IPS-18c (cell line): ENCODE measurements around the gene PRMT7.

Experiments used
- H3K4me3 ChIP-seq: 2 replicates; pipeline ENCODE4 v1.7.0; 2013; ENCODE audit warnings: low read depth, mild to moderate bottlenecking, low read length, moderate library complexity; ENCODE audit not compliant: insufficient read depth
- H3K9me3 ChIP-seq: one replicate; pipeline ENCODE4 v1.6.1; 2013; ENCODE audit warnings: mild to moderate bottlenecking, low read length, moderate library complexity; ENCODE audit not compliant: control insufficient read depth, insufficient read depth

Gene PRMT7

DNA sequence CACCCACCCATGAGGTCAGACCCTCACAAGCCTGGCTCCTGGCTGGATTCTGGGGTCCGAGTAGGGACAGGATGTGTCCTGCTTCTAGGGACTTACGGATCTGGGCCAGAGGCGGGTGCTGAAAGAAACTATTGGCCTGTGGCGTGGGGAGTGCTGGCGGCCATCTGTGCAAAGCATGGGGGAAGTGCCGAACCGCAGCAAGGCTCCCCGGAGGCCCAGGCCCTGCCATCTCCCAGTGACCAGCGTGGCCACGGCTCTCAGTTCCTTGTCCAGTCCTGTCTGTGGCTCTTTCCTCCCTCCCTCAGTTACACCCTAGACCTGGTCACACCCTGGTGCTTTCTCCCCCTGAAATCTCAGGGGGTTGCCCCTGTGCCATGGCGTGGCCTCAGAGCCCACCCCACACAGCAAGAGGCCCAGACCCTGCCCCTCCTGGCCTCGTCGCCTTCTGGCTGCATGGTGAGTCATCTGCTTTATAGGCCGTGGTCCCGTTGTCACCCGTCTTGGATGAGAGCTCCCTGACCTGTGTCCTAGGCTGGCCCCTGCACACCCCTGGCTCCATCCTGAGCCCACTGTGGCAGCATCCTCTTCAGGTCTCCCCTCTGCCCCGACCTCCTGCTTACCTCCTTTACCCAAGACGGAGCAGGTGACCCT is 54.5 kb downstream of the PRMT7 start:
- Histone ChIP-seq H3K9me3 (no peaks in the 10 kb centered on the region), H3K4me3 (no peak overlapping the region)

GRCh38 chr16:68366062-68366461 is 55.2 kb downstream of the PRMT7 start:
- Histone ChIP-seq H3K9me3 (no peaks in the 10 kb centered on the region), H3K4me3 (no peak overlapping the region)

- Histone ChIP-seq H3K9me3 (no peaks in the 10 kb centered on the region), H3K4me3 (no peak overlapping the region)
Observed at GRCh38 chr16:68367030-68367429, 56.2 kb downstream of the PRMT7 start.

DNA sequence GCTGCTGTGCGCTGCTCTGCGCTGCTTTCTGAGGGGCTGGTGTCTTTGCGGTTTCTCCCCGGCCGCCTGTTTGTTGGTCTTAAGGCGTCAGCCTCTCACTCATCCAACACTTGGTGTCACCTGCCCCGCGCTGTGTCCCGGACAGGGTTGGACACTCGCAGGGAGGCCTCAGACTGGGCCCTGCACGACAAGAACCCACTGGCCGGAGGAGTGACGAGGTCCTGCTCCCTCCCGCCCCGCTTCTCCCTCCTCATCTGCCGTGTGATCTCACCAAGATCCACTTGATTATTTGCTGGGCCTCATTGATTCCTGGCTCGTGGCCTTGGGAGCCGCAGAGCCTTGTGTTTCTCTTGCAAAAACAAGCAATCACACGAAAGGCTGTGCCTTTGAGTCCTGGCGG is 56.6 kb downstream of the PRMT7 start:
- Histone ChIP-seq H3K4me3 (no peak overlapping the region), H3K9me3 (no peaks in the 10 kb centered on the region)

DNA sequence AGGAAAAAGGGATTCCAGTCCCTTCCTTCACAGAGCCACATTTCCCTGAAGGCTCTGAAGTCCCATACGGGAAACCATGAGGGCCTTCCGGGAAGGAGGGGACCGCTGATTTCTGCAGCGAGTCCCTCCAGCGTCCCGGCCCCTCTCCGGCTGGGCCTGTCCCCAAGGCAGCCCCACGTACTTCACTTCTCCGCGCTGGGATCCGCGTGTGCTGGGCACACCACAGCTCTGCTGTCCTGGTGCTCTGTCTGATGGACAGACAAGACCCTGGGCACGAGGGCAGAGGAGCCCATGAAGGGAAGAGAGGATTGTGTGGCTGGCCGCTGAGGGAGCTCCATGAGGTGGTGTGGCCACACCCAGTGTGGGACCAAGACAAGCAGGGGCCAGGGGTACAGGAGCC is 57.1 kb downstream of the PRMT7 start:
- Histone ChIP-seq H3K9me3 (no peaks in the 10 kb centered on the region), H3K4me3 (no peak overlapping the region)

DNA sequence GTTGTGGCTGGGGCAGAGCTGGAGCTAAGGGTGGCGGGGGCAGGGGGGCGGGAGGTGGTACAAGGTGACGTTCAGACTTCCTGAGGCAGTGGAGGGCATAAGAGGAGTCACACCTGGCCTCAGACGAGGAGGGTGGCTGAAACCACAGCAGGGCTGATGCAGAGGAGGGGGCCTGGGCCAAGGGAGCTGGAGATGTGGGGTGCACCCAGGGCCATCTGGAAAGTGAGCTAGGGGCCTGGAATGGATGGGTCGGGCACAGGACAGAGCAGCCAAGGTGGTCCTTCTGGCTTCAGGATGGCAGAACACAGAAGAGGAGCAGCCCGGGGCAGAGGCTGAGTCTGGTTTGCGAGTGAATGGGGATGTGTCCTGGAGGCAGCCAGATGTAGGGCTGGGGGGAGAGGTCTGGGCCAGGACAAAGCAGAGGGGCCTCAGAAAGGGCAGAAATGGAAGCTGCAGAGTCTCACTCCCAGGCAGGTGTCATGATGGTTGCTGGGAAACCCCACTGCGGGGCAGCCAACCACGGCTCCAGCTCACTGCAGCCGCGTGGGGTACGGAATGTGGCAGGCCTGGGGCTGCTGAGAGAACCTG is 57.6 kb downstream of the PRMT7 start:
- Histone ChIP-seq H3K9me3 (no peaks in the 10 kb centered on the region), H3K4me3 (no peak overlapping the region)

DNA sequence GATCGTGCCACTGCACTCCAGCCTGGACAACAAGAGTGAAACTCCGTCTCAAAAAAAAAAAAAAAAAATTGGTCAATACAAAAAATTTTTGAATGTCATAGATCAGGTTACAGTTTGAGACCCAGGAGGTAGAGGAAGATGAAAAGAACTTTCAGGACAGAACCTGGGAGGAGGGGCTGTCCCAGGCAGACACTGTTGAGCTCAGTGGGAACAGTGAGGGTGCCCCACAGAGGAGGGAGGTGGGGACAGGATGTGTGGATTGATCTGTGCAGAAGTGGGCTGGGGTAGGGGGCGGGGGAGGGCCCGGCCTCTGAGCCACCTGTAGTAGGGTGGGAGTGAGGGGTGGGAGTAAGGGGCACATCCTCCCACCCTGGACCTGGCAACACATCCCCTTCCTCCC is 58.3 kb downstream of the PRMT7 start:
- no peaks in the 10 kb centered on the region for H3K9me3 ChIP-seq

GRCh38 chr16:68369697-68370580 is 59.1 kb downstream of the PRMT7 start:
- no peaks in the 10 kb centered on the region for H3K9me3 ChIP-seq
- H3K4me3 ChIP-seq = no peak overlapping the region

More for the DNA sequence above, 58.3 kb downstream of the PRMT7 start:
- H3K4me3 ChIP-seq = no peak overlapping the region

DNA sequence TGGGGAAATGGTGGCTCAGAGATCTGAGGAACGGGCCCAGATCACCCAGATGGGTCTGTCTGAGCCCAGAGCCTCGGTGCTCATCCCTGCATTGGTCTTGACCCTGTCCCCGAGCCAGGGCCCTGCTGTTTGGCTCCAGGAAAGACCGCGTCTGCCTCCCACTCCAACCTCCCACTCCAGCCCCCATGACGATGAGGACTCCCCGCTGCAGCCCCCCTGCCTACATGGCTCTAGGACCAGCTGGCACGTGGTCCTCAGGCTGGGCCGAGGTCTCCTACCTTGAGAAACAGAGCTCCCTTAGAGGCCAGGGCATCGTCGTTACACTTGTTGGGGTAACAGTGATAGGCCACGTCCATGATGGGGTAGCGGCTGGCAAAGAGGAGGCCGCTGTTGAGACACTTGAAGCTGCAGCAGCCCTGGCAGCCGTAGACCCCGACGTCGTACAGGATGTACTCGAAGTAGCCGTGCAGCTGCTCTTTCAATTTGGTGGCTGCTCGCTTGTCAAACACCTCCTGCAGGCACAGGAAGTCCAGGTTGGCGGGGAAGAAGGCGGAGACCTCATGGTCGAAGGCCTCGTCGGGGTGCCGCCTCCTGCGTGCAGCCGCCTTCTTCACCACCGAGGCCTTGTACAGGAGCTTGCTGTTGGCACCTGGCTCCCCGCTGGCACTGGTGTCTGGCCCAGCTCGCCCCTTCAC is 59.9 kb downstream of the PRMT7 start:
- no peaks in the 10 kb centered on the region for H3K9me3 ChIP-seq
- no peak overlapping the region for H3K4me3 ChIP-seq

DNA sequence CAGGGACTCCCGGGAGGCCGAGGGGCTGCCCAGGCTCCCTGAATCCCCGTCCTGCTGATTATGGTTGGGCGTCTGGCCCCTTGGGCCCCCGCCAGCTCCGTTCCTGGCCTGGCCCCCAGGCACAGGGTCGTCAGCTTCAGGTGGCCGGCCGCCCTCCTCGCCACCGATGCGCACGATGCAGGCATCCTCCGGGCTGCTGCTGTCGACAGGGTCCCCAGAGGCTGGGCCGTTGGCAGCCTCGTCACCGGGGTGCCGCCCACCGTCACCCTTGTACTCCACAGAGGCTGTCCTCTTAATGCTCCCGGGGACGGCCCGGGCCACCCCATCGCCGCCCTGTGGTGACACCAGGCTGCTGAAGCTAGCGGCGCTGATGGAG is 60.4 kb downstream of the PRMT7 start:
- Histone ChIP-seq H3K9me3 (no peaks in the 10 kb centered on the region), H3K4me3 (no peak overlapping the region)

- no peaks in the 10 kb centered on the region for H3K9me3 ChIP-seq
- H3K4me3 ChIP-seq = no peak overlapping the region
Observed at GRCh38 chr16:68371706-68372380, 61.0 kb downstream of the PRMT7 start.

GRCh38 chr16:68372381-68372720 is 61.5 kb downstream of the PRMT7 start:
- no peak overlapping the region for H3K4me3 ChIP-seq
- no peaks in the 10 kb centered on the region for H3K9me3 ChIP-seq

- Histone ChIP-seq H3K4me3 (no peak overlapping the region), H3K9me3 (no peaks in the 10 kb centered on the region)
Observed at GRCh38 chr16:68372806-68373205, 62.0 kb downstream of the PRMT7 start.

DNA sequence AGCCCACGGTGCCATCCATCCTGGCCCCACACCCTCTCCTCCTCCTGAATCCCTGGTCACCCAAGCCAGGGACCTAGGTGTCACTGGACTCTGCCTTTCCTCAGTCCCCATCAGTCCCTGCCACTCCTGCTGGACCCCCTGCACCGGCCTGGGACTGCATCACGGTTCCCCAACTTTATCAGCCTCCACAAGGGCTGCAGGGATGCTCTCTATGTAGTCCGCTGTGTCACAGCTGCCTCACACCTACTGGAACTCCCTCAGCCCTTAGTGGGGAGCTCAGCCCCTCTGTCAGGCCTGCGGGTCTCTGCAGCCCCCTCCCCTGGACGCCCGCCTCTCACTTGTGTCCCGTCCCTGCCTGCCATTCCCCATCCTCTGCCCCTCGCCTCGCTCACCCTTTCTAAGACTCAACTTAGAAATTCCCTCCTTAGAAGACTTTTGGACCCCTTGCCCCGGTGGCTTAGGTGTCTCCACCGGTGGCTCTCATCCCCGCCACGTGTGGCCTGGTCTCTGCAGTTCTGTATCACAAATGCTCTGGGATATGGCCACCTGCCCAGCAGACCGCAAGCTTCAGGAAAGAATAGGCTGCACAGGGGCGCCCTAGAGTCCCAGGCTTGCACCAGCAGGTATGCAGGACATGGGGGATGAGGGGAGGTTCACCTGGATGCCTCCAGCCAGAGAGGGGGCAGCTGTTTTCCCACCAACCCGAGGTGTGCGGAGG is 62.9 kb downstream of the PRMT7 start:
- Histone ChIP-seq H3K4me3 (no peak overlapping the region), H3K9me3 (no peaks in the 10 kb centered on the region)

- Histone ChIP-seq H3K9me3 (no peaks in the 10 kb centered on the region), H3K4me3 (no peak overlapping the region)
Observed at GRCh38 chr16:68374246-68374805, 63.5 kb downstream of the PRMT7 start.

GRCh38 chr16:68374961-68375660 is 64.3 kb downstream of the PRMT7 start:
- Histone ChIP-seq H3K4me3 (no peak overlapping the region), H3K9me3 (no peaks in the 10 kb centered on the region)
